H1 (cell line): Measurements from ENCODE around the gene LAMB1. TPM values are rescaled to one million over a fixed set of nuclear protein-coding genes. Genes with fewer than 3 reads are reported as not detected.

ENCODE experiments used
- ATF2 ChIP-seq: IDR thresholded peaks from 2 replicates; pipeline ENCODE4 v1.6.1; 2012; ENCODE audit warnings: low read length, inconsistent platforms
- EP300 ChIP-seq, 2 experiments: IDR thresholded peaks; 1 replicate in 1 of 2; 2 replicates in 1 of 2; pipeline ENCODE4 v1.6.1; 2011 to 2012; ENCODE audit warnings: low read depth in 2 of 2, low read length in 2 of 2, mild to moderate bottlenecking in 2 of 2, borderline replicate concordance in 1 of 2, inconsistent platforms in 1 of 2, moderate library complexity in 1 of 2
- HDAC2 ChIP-seq, 2 experiments: fragments of 300-600 bp in 1 of 2; sonication (generic) in 1 of 2; IDR thresholded peaks; 2 replicates each; pipeline ENCODE4 v1.6.1; 2011 to 2012; ENCODE audit warnings: low read depth in 2 of 2, low read length in 2 of 2, mild to moderate bottlenecking in 2 of 2, moderate library complexity in 2 of 2, borderline replicate concordance in 1 of 2, inconsistent platforms in 1 of 2
- POLR2AphosphoS5 ChIP-seq: IDR thresholded peaks from 2 replicates; pipeline ENCODE4 v1.6.1; 2011; ENCODE audit warnings: low read depth, low read length
- POU5F1 ChIP-seq: IDR thresholded peaks from 2 replicates; pipeline ENCODE4 v1.6.1; 2011; ENCODE audit warnings: low read depth, mild to moderate bottlenecking, low read length, moderate library complexity
- SP1 ChIP-seq: IDR thresholded peaks from 2 replicates; pipeline ENCODE4 v1.6.1; 2011; ENCODE audit warnings: low read depth, low read length
- SUZ12 ChIP-seq: fragments of 200-600 bp; sonication (generic); IDR thresholded peaks from 2 replicates; pipeline ENCODE4 v1.6.1; 2012; ENCODE audit warnings: mild to moderate bottlenecking, inconsistent platforms, low read length, moderate library complexity, mixed read lengths
- TAF7 ChIP-seq: optimal IDR thresholded peaks from 2 replicates; pipeline ENCODE3; 2011; ENCODE audit warnings: low read depth, mild to moderate bottlenecking, inconsistent platforms, low read length, moderate library complexity, borderline replicate concordance
- TCF12 ChIP-seq: IDR thresholded peaks from 2 replicates; pipeline ENCODE4 v1.6.1; 2011; ENCODE audit warnings: low read depth, mild to moderate bottlenecking, low read length
- polyA plus RNA-seq, 7 experiments: library from polyadenylated mRNA; depleted of rRNA in 3 of 7; stranded (reverse) in 5 of 7; unstranded in 2 of 7; fragments of >200 nt in 5 of 7; fragments of 200-250 nt in 2 of 7; gene quantifications; 1 replicate in 5 of 7; 2 replicates in 1 of 7; 4 replicates in 1 of 7; pipeline versions ENCODE4 v1.2.1 to v1.2.3, GENCODE V29; 2011 to 2013; ENCODE audit warnings: missing spikeins in 2 of 7, mixed read lengths in 2 of 7
- total RNA-seq: library from RNA; stranded (reverse); fragmentation: NEBNext Ultra II Directional; extraction: Animal tissue kit (Norgen Biotek cat#: 25700); gene quantifications from 2 replicates; pipeline ENCODE4 v1.2.1, GENCODE V29; 2021

LAMB1 gene
- total and polyA plus RNA-seq, 2 of the 8 experiments (the other 6 are each of a cell fraction or from before 2014, with no cell fraction given): 31.9 to 38.5 TPM

GRCh38 chr7:107932805-107933204, 70.2 kb downstream of the LAMB1 start (continued):
- no peak for TF ChIP-seq ATF2
- TF ChIP-seq SUZ12: no peak
- TF ChIP-seq POLR2AphosphoS5: peak; percentile 55; the same call in 1 of the 2 replicates
- TF ChIP-seq TCF12: peak; percentile 83
- peak; percentile 80; the same call in 1 of the 2 replicates for TF ChIP-seq POU5F1
- TF ChIP-seq EP300 (IDR thresholded peaks at IDR 0.05; ENCODE audit: borderline replicate concordance in 1 of 2, low read depth in 2 of 2, low read length in 2 of 2): peak in 1 of 2 experiments; percentile 87; a peak in 1 of 3 replicates
- TF ChIP-seq TAF7: peak; percentile 32
- TF ChIP-seq HDAC2 (IDR thresholded peaks at IDR 0.05; ENCODE audit: borderline replicate concordance in 1 of 2, low read depth in 2 of 2, low read length in 2 of 2): peak in 1 of 2 experiments; percentile 80; a peak in 1 of 4 replicates
- TF ChIP-seq SP1: peak; percentile 83
